ENCODE data around the gene ATP2C2.

DNA sequence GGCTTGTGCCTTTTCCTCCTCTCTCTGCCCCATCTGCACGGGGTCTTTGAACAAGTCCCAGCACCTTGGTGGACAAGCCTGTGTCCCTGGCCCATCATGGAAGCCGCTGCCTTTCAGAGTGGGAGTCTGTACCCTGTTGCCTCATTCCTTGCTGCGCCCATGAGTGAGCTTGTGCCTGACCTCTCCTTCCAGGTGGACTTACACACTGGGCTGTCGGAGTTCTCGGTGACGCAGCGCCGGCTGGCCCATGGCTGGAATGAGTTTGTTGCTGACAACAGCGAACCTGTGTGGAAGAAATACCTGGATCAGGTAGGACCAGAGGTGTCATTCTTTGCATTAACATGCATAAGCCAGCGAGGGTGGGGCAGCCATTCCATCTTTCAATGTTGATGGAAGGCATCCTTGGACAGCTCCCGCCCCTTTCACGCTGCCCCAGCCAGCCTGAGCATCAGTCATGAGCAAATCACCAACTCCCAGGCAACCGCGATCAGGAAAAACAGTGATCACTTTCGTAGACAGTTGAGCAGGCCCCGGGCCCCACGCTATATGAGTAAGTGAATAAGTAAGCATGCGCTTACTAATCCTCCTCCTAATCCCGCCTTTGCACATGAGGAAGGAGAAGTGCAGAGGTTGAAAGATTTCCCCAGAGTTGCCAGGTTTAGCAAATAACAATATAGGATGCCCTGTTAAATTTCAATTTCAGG is 36.8 kb downstream of the ATP2C2 start:
- TF ChIP-seq POLR2AphosphoS5 (IDR thresholded peaks at IDR 0.05) (no peak), EP300 (IDR thresholded peaks at IDR 0.05; ENCODE audit: low read depth) (no peak)
- TF ChIP-seq, protein P1, sequence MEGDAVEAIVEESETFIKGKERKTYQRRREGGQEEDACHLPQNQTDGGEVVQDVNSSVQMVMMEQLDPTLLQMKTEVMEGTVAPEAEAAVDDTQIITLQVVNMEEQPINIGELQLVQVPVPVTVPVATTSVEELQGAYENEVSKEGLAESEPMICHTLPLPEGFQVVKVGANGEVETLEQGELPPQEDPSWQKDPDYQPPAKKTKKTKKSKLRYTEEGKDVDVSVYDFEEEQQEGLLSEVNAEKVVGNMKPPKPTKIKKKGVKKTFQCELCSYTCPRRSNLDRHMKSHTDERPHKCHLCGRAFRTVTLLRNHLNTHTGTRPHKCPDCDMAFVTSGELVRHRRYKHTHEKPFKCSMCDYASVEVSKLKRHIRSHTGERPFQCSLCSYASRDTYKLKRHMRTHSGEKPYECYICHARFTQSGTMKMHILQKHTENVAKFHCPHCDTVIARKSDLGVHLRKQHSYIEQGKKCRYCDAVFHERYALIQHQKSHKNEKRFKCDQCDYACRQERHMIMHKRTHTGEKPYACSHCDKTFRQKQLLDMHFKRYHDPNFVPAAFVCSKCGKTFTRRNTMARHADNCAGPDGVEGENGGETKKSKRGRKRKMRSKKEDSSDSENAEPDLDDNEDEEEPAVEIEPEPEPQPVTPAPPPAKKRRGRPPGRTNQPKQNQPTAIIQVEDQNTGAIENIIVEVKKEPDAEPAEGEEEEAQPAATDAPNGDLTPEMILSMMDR (IDR thresholded peaks at IDR 0.05), result no peak
